ENCODE results near the gene LIPG. TPM values are rescaled to one million over a fixed set of nuclear protein-coding genes. Genes with fewer than 3 reads are reported as not detected.
"Not testable (repeated sequence)": the region's sequence is repeated elsewhere in the genome, so short reads cannot be mapped to it uniquely, and the experiment has no call there.

The LIPG gene
- total RNA-seq (2021) (5.8 and 8.4 TPM in 2 replicates), Bru-seq, nascent RNA (percentile 41 among the genes with signal in this experiment), BruChase-seq, experiment 1, labeled RNA remaining after a 2-hour chase (percentile 45 among the genes with signal in this experiment), BruChase-seq, experiment 2, labeled RNA remaining after a 6-hour chase (percentile 46 among the genes with signal in this experiment)
- long read RNA-seq, full-length matches to known transcripts = 1 of 2 reads
- long read RNA-seq, partial matches to known transcripts = 0 of 2 reads
- long read RNA-seq, other reads (novel, unspliced or antisense) = 1 of 2 reads

DNA sequence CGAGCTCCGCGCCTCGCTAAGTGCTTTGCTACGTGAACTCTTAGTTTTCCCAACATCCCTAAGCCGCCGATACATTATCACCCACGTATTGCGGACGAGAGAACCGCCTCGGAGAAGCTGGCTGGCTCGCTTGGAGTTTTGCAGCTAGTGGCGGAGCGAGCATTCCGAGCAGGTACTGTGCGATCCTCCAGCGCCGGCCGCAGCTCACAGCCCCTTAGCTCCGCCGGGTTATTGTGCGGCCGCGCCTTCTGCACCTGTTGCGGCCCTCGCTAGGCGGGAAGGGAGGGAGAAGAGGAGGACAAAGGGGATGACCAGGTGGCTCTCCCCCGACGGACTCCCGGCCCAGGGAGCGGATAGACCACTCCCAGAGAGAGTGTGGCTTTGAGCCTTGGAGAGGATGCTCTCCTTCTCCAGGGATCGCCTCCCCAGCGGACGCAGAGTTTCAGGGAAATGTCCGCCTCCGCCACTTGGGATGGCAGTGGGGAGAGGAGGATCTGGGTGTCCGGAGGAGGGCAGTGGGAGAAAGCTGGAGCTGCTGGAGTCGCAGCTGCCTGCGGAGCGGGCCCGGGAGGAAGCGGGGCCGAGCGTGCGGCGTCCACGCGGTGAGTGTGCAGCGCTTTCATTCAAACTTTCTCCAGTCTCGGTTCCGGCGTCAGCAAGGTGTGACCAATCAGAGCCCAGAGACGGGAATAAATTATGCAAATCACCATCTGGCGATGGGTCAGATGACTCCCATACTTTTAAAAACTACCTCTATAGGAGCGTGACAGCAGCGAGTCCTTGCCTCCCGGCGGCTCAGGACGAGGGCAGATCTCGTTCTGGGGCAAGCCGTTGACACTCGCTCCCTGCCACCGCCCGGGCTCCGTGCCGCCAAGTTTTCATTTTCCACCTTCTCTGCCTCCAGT, at the start of gene LIPG:
Gene LIPG (plus strand): TSS at position 769 of the 905 bp plus-strand sequence. CDS start 252 bp downstream, outside the sequence.
- Histone ChIP-seq H3K4me1 (ENCODE audit: insufficient read depth, low read length, poor library complexity, severe bottlenecking) (peaks cover 15% of the 10 kb centered on the region), H3K27ac (ENCODE audit: low read depth, low read length, poor library complexity, severe bottlenecking) (no peak within 1 kb of the TSS), H3K36me3 (ENCODE audit: insufficient read depth, low read length, poor library complexity, severe bottlenecking) (no peaks in the 10 kb centered on the region), H3K27me3 (replicated peaks; ENCODE audit: insufficient read depth, low read depth, low read length, poor library complexity) (peaks cover 27% of the 10 kb centered on the region), H3K9me3 (ENCODE audit: low read depth, low read length, poor library complexity, severe bottlenecking) (no peaks in the 10 kb centered on the region), H3K4me3 (ENCODE audit: low read depth, low read length, poor library complexity, severe bottlenecking) (peak within 1 kb of the TSS; percentile 44)
- no peak for TF ChIP-seq EZH2 (IDR thresholded peaks at IDR 0.05; ENCODE audit: borderline replicate concordance, low read depth, low read length, poor library complexity, severe bottlenecking)
- TF ChIP-seq, protein P1, sequence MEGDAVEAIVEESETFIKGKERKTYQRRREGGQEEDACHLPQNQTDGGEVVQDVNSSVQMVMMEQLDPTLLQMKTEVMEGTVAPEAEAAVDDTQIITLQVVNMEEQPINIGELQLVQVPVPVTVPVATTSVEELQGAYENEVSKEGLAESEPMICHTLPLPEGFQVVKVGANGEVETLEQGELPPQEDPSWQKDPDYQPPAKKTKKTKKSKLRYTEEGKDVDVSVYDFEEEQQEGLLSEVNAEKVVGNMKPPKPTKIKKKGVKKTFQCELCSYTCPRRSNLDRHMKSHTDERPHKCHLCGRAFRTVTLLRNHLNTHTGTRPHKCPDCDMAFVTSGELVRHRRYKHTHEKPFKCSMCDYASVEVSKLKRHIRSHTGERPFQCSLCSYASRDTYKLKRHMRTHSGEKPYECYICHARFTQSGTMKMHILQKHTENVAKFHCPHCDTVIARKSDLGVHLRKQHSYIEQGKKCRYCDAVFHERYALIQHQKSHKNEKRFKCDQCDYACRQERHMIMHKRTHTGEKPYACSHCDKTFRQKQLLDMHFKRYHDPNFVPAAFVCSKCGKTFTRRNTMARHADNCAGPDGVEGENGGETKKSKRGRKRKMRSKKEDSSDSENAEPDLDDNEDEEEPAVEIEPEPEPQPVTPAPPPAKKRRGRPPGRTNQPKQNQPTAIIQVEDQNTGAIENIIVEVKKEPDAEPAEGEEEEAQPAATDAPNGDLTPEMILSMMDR (conservative IDR thresholded peaks at IDR 0.05; ENCODE audit: low read depth, low read length) = no peak
- BruUV-seq (replicated peaks) = TSS peak; percentile 65
- DNase-seq (ENCODE audit: low spot score) = peak; percentile 83
- POLR2A ChIA-PET (ENCODE audit: low non-redundant PET) = no interaction called here
- intact Hi-C loops (cut with micrococcal nuclease; ENCODE audit: unreplicated experiment) = loop anchor here (1.0 to 5.0 kb wide), 2 partner anchors 166 to 207 kb away; no protein-coding TSS in a partner anchor
- CTCF ChIA-PET = interaction anchor here (1.7 to 2.7 kb wide), 2 partner anchors 166 to 297 kb away, joined by 4 to 14 read pairs; no protein-coding TSS in a partner anchor

GRCh38 chr18:49512876-49513275, 49.0 kb upstream of the LIPG start:
- H3K27me3 ChIP-seq (replicated peaks; ENCODE audit: insufficient read depth, low read depth, low read length, poor library complexity); H3K9me3 ChIP-seq (ENCODE audit: low read depth, low read length, poor library complexity, severe bottlenecking); H3K27ac ChIP-seq (ENCODE audit: low read depth, low read length, poor library complexity, severe bottlenecking); H3K4me3 ChIP-seq (ENCODE audit: low read depth, low read length, poor library complexity, severe bottlenecking); POLR2A ChIA-PET (ENCODE audit: low non-redundant PET); BruUV-seq (replicated peaks); CTCF ChIA-PET; H3K36me3 ChIP-seq (ENCODE audit: insufficient read depth, low read length, poor library complexity, severe bottlenecking); DNase-seq (ENCODE audit: low spot score): not testable (repeated sequence)
- peaks cover 10% of the 10 kb centered on the region for H3K4me1 ChIP-seq (ENCODE audit: insufficient read depth, low read length, poor library complexity, severe bottlenecking)
- intact Hi-C loops (cut with micrococcal nuclease; ENCODE audit: unreplicated experiment) = loop anchor here (5.0 kb wide), 2 partner anchors 44 to 689 kb away; no protein-coding TSS in a partner anchor

DNA sequence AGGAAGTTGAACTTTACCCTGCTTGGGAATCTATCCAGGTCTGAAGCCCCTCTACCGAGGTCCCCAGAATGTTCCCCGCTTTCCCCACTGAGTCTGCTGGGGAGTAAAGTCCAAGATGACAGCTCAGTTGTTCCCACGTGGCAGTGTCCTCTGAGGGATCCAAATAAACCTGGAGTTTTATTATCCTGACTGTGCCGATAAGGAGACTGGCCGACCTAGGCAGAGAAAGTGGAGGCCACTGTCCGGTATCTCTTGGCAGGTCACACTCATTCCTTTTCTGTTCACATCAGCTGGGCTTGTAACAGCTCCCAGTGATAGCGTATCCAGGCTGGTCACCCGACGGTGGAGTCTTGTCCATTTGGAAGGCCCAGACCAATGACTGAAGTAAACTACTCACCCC, 47.3 kb upstream of the LIPG start:
- H3K27me3 ChIP-seq (replicated peaks; ENCODE audit: insufficient read depth, low read depth, low read length, poor library complexity) = no peaks in the 10 kb centered on the region
- no peak overlapping the region for H3K4me3 ChIP-seq (ENCODE audit: low read depth, low read length, poor library complexity, severe bottlenecking)
- H3K4me1 ChIP-seq (ENCODE audit: insufficient read depth, low read length, poor library complexity, severe bottlenecking) = peaks cover 18% of the 10 kb centered on the region
- no peaks in the 10 kb centered on the region for H3K9me3 ChIP-seq (ENCODE audit: low read depth, low read length, poor library complexity, severe bottlenecking)
- TF ChIP-seq, protein P1 (conservative IDR thresholded peaks at IDR 0.05; ENCODE audit: low read depth, low read length) = no peak
- TF ChIP-seq EZH2 (IDR thresholded peaks at IDR 0.05; ENCODE audit: borderline replicate concordance, low read depth, low read length, poor library complexity, severe bottlenecking) = no peak
- intact Hi-C loops (cut with micrococcal nuclease; ENCODE audit: unreplicated experiment) = loop anchor here (5.0 kb wide), 2 partner anchors 43 to 688 kb away; no protein-coding TSS in a partner anchor
- DNase-seq (ENCODE audit: low spot score) = no peak
- no peaks in the 10 kb centered on the region for H3K36me3 ChIP-seq (ENCODE audit: insufficient read depth, low read length, poor library complexity, severe bottlenecking)
- ChIA-PET POLR2A (ENCODE audit: low non-redundant PET) (no interaction called here), CTCF (interaction anchor here (0.6 kb wide), 1 partner anchor 16 kb away, joined by 3 read pairs; no protein-coding TSS in a partner anchor)
- H3K27ac ChIP-seq (ENCODE audit: low read depth, low read length, poor library complexity, severe bottlenecking) = no peak overlapping the region
- BruUV-seq (replicated peaks) = no TSS peak

GRCh38 chr18:49515003-49515402, 46.9 kb upstream of the LIPG start:
- H3K9me3 ChIP-seq (ENCODE audit: low read depth, low read length, poor library complexity, severe bottlenecking); DNase-seq (ENCODE audit: low spot score); CTCF ChIA-PET; POLR2A ChIA-PET (ENCODE audit: low non-redundant PET); H3K36me3 ChIP-seq (ENCODE audit: insufficient read depth, low read length, poor library complexity, severe bottlenecking); intact Hi-C loops (cut with micrococcal nuclease; ENCODE audit: unreplicated experiment); H3K4me3 ChIP-seq (ENCODE audit: low read depth, low read length, poor library complexity, severe bottlenecking); BruUV-seq (replicated peaks); H3K27me3 ChIP-seq (replicated peaks; ENCODE audit: insufficient read depth, low read depth, low read length, poor library complexity); H3K27ac ChIP-seq (ENCODE audit: low read depth, low read length, poor library complexity, severe bottlenecking): not testable (repeated sequence)
- H3K4me1 ChIP-seq (ENCODE audit: insufficient read depth, low read length, poor library complexity, severe bottlenecking) = peaks cover 22% of the 10 kb centered on the region
